Prostate gland (tissue), 2 donors: ENCODE measurements around the gene CAMKMT.

Source experiments
- CTCF ChIP-seq, 4 experiments: fragments of 200-600 bp in 2 of 4; fragments of 450-650 bp in 2 of 4; sonication (generic) in 2 of 4; IDR thresholded peaks; 1 replicate in 3 of 4; 2 replicates in 1 of 4; pipeline ENCODE4 v1.5.1; 2016 to 2019; ENCODE audit warnings: antibody characterized with exemption in 4 of 4, mild to moderate bottlenecking in 2 of 4, moderate library complexity in 2 of 4
- POLR2AphosphoS5 ChIP-seq: sonication (generic); formaldehyde crosslinking; IDR thresholded peaks from one replicate; pipeline ENCODE4 v1.6.1; 2017; ENCODE audit warnings: antibody characterized with exemption

- TF ChIP-seq CTCF (IDR thresholded peaks at IDR 0.05): no peak
- TF ChIP-seq POLR2AphosphoS5: no peak
Observed at GRCh38 chr2:44579837-44580230, 218.1 kb downstream of the CAMKMT start.
